PC-3 (cell line): ENCODE data around the gene IFT122.

ENCODE experiments used
- CTCF ChIP-seq: fragments of 300-600 bp; sonication (generic); conservative IDR thresholded peaks from 2 replicates; pipeline ENCODE4 v1.5.1; 2017; ENCODE audit warnings: antibody characterized with exemption, low read depth, mild to moderate bottlenecking, low read length
- EZH2 ChIP-seq: fragments of 300-600 bp; sonication (generic); IDR thresholded peaks from one replicate; pipeline ENCODE4 v1.6.1; 2017; ENCODE audit warnings: antibody characterized with exemption, mild to moderate bottlenecking, low read length; ENCODE audit not compliant: unreplicated experiment

GRCh38 chr3:129549805-129550204 lies 109.8 kb downstream of the IFT122 start:
- TF ChIP-seq CTCF (no peak), EZH2 (no peak)
